ENCODE data around the gene CAMK2B.

The CAMK2B gene

DNA sequence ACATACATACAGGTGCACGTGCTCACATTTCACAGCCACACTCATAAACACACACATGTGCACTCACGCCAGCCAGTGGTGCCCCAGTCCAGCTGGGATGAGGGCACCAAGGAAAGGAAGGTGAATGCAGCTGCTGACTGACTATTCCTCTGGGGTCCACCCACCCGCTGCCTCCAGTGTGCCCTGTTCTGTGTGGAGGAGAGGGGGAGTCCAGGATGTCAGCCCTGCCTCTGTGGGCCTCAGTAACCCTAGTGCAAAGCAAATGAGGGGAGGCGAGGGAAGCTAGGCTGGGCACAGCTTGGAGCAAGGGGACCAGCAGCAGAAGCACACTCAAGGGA is 67.0 kb downstream of the CAMK2B start:
- peak in 1 of 56 donors; percentile 21 for DNase-seq

DNA sequence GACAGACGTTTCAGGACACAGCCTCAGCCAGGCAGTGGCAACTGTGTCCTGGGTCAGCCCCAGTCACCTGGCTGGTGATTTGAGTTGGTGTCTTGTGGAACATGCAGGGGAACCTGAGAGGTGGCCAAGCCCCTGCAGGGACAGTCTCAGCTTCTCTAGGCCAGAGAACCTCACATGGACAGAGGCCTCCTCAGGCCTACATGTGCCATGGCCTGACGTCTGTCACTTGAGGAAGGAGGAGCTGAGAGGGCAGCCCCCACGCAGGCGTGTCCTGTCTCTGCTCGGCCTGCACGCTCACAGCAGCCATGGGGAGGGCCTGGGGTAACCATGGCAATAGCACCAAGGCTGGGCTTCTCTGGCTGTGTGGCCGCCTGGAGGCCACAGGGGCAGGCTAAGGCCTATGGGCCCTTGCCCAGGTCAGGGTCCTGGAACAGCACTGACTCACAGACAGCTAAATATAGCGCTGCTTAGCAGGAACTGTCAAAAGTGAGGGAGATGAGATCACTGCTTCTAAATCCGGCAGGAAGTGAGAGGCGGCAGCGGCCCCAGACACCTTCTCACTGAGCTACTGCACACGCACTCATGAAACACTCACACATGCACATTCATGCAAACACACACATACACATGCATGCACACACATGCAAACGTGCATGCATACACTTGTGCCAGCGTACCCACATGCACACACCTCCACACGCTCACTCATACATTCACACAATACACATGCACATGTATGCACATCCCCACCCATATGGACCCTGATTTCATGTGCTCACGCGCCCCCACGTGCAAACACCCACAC is 67.6 kb downstream of the CAMK2B start:
- DNase-seq: peak in 41 of 56 donors; percentile 17 to 83 (median 42)

DNA sequence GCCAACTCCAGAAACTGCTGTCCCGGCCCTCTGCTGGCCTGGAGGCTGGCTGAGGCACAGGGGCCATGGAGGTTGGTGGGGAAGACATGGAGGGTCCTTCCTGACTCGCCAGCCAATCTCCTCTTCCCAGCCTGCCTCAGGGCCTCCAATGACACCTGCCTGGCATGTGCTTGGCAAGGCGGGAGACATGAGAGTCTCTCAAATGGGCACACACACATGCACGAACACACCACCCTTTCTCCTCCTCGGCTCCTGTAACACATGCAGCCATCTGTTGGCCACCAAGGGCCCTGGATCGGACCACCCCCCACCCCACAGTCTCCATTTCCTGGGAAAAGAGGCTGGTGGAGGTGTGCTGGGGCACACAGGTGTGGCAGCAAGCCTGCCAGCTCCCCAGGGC is 68.2 kb downstream of the CAMK2B start:
- no peak for DNase-seq

- no peak for DNase-seq
Measured at GRCh38 chr7:44256459-44256858, 68.9 kb downstream of the CAMK2B start.

DNA sequence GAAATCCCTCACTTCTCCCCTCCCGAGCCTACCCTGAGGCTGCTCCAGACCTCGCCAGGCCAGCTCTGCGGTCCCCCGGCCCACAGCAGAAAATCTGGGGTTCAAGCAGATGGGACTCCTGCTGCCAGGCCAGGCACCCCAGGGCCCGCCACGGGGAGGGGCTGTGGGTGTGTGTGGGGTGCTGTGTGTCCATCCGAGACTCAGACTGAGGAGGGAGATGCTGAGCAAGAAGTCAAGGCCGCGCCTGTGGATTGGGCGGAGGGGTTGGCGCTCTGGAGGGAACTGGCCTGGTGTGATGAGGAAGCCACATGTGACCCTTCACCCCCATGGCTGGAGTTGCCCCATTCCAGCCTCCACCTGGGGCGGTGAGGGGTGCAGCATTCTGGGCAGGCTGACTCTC is 73.5 kb downstream of the CAMK2B start:
- DNase-seq: no peak

- no peak for DNase-seq
Measured at GRCh38 chr7:44251269-44251668, 74.1 kb downstream of the CAMK2B start.

- DNase-seq: no peak
Measured at GRCh38 chr7:44249639-44250234, 75.7 kb downstream of the CAMK2B start.

- no peak for DNase-seq
Measured at GRCh38 chr7:44247868-44248651, 77.3 kb downstream of the CAMK2B start.

DNA sequence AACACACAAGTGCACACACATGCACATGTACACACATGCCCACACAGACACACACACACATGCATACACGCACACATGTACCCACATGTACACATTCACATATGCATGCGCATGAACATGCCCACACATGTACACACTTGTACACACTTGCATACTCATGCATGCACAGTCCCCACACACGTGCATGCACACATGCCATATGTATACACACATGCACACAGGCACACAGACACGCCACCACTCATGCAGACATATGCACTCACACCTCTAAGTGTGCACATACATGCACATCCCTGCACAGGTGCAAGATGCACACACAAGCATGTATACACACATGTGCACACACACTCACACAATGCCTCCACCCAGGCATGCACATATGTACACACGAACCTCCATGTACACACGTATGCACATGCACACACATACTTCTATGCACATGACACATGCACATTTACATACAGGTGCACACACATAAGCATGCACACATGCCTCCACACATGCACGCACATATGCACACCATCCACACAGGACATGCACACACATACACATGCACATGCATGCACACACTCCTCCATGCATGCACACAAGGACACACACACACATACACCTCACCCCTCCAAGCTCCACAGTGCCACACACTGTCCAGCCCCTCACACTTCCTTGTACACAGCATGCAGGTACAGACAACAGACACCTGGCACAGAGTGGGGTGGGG is 78.8 kb downstream of the CAMK2B start:
- no peak for DNase-seq

DNA sequence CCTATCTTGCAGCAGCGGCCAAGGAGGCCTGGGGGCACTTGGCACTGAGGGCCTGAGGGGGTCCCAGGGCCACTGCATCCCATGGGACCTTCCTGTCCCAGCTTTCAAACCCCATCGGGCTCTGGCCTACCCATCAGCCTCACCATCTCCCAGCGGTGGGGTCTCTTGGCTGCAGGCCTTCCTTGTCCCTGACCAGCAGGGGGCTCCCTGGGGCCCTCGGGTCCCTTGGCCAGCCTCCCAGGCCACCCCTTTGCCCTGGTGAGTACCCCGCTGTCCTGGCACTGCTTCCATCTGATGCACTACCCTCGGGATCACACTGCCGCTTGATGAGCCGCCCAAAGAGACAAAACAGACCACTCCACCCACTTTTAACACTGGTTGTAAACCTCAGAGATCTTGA is 81.1 kb downstream of the CAMK2B start:
- DNase-seq: no peak

- DNase-seq: no peak
Measured at GRCh38 chr7:44242091-44242490, 83.3 kb downstream of the CAMK2B start.

DNA sequence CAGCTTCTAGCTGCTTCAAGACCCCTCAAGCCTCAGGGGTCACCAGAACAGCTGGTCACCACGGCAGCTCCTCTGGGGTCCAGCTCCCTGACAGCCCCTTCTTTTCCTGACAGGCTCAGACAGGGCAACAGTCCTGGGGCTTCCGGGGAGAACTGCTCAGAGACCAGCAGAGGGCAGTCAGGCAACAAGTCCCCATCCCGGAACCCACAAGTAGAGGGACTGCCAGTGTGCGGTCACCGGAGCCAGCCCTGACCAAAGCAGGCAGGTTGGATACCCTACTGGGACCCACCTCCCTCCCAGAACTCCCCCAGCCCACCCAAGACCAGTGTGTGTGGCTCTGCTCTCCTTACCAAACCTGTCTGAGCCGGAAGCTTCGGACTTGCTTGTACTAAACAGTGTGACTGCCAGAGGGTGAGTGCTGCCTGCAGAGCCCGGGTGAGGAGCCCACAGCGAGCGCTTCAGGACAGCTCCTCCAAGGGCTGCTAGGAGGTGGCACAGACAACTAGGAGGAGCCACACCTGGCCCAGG is 84.3 kb downstream of the CAMK2B start:
- peak in 48 of 56 donors; percentile 5 to 71 (median 42) for DNase-seq

DNA sequence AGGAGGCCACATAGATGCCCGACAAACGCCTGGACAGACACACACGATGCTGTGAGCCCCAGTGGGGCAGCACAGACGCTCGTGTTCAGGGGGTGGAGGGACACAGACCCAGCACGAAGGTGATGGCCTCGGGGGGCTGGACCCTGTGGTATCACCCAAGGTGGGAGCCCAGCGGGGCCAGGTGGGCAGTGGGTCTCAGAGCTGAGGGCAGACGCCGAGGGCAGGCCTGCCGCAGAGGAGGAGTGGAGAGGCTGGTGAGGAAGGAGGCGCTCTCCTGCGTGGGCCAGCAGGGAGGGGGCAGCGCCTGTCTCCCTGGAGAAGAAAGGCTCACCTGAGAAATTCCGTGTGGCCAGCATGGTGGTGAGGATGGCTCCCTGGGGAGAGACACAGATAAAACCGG is 85.0 kb downstream of the CAMK2B start:
- no peak for DNase-seq

DNA sequence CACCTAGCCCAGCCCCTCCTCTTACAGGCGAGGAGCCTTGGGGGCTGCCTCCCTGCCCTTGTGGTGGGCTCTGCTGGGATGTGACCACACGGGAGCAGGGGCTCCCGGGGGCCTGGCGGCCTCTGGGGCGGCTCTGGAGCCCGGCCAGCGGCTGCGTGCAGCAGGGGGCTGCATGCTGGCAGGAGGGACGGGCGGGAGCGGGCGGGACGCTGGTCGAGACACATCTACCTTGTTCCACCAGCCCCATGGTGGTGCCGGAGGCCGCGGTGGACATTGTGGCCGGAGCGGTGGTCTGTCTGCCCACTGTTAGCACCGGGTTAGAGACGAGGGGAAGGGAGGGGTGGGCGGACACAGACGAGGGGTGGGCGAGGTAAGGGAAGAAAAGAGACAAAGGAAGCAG is 86.0 kb downstream of the CAMK2B start:
- no peak for DNase-seq

DNA sequence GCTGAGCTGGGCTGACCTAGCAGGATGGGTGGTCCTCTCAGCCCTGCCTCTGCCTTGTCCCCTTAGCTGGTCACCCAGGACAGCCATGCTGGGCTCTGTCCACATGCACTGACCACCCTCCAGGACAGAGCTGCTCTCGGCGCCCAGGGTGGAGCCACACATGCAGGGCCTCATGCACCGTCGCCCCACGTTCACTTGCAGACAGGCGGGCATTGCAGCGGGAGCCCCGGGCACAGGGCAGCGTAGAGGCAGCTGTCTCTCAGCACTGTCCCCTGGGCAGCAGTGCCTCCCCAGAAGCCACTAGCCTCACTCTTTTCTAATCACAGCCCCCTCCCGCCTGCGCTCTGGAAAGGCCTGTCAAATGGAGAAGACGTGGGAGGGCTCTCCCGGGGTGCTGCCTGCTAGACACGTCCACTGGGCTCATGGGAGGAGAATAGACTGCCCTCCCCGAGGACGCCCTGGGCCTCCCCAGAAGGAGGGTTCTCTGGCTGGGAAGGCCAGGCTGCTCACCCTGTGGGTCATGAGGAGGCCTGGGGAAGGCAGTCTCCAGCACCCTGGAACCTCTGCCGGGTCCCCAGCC is 87.2 kb downstream of the CAMK2B start:
- no peak for DNase-seq

GRCh38 chr7:44237696-44238095 is 87.7 kb downstream of the CAMK2B start:
- no peak for DNase-seq

GRCh38 chr7:44236333-44236728 is 89.1 kb downstream of the CAMK2B start:
- DNase-seq: peak in 1 of 56 donors; percentile 22

DNA sequence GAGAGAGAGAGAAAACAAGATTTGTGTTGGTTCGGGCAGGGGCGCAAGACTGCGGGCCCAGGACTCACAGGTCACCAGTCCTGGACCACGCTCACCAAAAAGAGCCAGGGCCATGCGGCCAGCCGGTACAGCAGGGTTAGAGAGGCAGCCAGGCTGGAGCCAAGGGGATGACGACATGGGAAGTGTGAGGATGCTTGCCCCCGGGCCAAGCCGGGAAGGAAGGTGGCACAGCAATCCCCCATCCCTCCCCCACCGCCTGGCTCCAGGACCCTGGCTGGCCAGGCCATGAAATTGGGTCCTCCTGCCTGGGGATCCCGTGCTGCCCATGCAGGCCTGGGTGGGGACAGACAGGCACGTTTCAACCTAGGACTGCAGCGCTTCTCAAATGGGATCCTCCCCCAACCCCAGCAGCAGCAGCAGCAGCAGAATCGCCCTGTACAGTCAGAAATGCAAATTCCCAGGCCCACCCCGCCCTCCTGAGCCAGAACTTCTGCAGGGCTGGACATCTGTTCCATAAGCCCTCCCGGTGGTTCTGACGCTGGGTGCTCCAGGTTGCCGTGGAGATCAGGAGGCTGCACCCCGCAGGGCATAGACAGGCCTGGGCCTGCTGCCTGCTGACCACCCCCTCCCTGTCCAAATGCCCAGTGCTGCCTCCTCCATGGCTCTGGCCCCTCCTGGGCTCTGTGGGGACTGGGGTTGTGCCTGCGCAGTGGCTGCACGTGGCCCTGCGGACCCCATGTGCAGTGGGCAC is 89.6 kb downstream of the CAMK2B start:
- DNase-seq: peak in 14 of 56 donors; percentile 8 to 50 (median 38)

DNA sequence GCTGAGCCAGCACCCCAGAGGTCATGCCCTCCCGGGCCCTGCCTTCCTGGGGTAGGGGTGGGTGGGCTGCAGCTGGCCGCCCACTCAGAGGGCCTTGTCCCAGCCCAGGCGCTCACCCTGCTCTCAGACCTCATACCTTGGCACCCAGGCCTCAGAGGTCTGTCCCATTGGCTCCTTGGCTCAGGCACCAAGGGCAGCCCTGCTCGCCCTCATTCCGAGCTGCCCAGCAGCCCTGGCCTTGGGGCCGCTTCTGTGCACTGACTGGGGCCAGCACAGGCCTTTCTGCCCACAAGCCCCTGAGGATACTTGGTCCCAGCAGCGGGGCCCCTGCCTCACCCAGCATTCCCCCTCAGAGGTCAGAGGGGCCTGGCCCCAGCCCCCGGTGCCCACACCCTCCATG is 90.3 kb downstream of the CAMK2B start:
- DNase-seq: no peak

Data from nucleus accumbens (tissue), 56 donors.